Activated T-helper 1 cell treated with Interleukin-2 at 50 U/mL for 16 hours (primary cell): ENCODE measurements around the gene OR2T29.
"Not testable (repeated sequence)": the region's sequence is repeated elsewhere in the genome, so short reads cannot be mapped to it uniquely, and the experiment has no call there.

ENCODE experiments used
- DNase-seq: peaks from one replicate; pipeline ENCODE4 v3.0.0-alpha.2; 2020; ENCODE audit warnings: low read depth

The OR2T29 gene

GRCh38 chr1:248562672-248563071, at the start of gene OR2T29:
OR2T29 (minus strand) TSS chr1:248562772; CDS start chr1:248559491, 3,281 bp downstream.
- not testable (repeated sequence) for DNase-seq

- no peak for DNase-seq
Observed at GRCh38 chr1:248611883-248612414, 49.4 kb upstream of the OR2T29 start.

- DNase-seq = no peak
Observed at GRCh38 chr1:248610301-248610700, 47.7 kb upstream of the OR2T29 start.

- no peak for DNase-seq
Observed at GRCh38 chr1:248599396-248599795, 36.8 kb upstream of the OR2T29 start.

- DNase-seq = no peak
Observed at GRCh38 chr1:248597589-248597988, 35.0 kb upstream of the OR2T29 start, which contains the start of gene OR2T10. OR2T10 (minus strand) TSS chr1:248597700; CDS start chr1:248593768, 3,932 bp downstream.

GRCh38 chr1:248596615-248597014, 34.0 kb upstream of the OR2T29 start:
- no peak for DNase-seq

GRCh38 chr1:248593226-248593625, 30.7 kb upstream of the OR2T29 start:
- DNase-seq = no peak

- DNase-seq = no peak
Observed at GRCh38 chr1:248592655-248593054, 30.1 kb upstream of the OR2T29 start.

- no peak for DNase-seq
Observed at GRCh38 chr1:248590055-248590454, 27.5 kb upstream of the OR2T29 start.

GRCh38 chr1:248589334-248589733, 26.8 kb upstream of the OR2T29 start:
- no peak for DNase-seq

GRCh38 chr1:248585266-248585665, 22.7 kb upstream of the OR2T29 start:
- DNase-seq = no peak

- no peak for DNase-seq
Observed at GRCh38 chr1:248576260-248576980, 13.8 kb upstream of the OR2T29 start.

GRCh38 chr1:248574657-248575056, 12.1 kb upstream of the OR2T29 start, which contains the start of gene OR2T34:
OR2T34 (minus strand) TSS chr1:248574757; CDS start chr1:248574757, 0 bp downstream.
- not testable (repeated sequence) for DNase-seq

GRCh38 chr1:248573856-248574255, 11.3 kb upstream of the OR2T29 start:
- DNase-seq = not testable (repeated sequence)

- DNase-seq = not testable (repeated sequence)
Observed at GRCh38 chr1:248572049-248572448, 9.5 kb upstream of the OR2T29 start.

- DNase-seq = not testable (repeated sequence)
Observed at GRCh38 chr1:248570811-248571210, 8.2 kb upstream of the OR2T29 start.

- DNase-seq = not testable (repeated sequence)
Observed at GRCh38 chr1:248569049-248569448, 6.5 kb upstream of the OR2T29 start.

- DNase-seq = not testable (repeated sequence)
Observed at GRCh38 chr1:248565530-248566373, 3.2 kb upstream of the OR2T29 start.

GRCh38 chr1:248551027-248551426, 11.5 kb downstream of the OR2T29 start:
- DNase-seq = not testable (repeated sequence)

GRCh38 chr1:248547383-248547782, 15.2 kb downstream of the OR2T29 start:
- not testable (repeated sequence) for DNase-seq

GRCh38 chr1:248537449-248537848, 25.1 kb downstream of the OR2T29 start:
- not testable (repeated sequence) for DNase-seq

- no peak for DNase-seq
Observed at GRCh38 chr1:248521856-248522255, 40.7 kb downstream of the OR2T29 start.
